ENCODE measurements around the gene PIWIL4. TPM values are rescaled to one million over a fixed set of nuclear protein-coding genes. Genes with fewer than 3 reads are reported as not detected.
"Not testable (repeated sequence)": the region's sequence is repeated elsewhere in the genome, so short reads cannot be mapped to it uniquely, and the experiment has no call there.

PIWIL4 gene
- total RNA-seq, 2 donors from 2014 or later, result 0.48 to 1.1 TPM

- not testable (repeated sequence) for ATAC-seq (replicated peaks)
These were observed 58.3 kb downstream of the PIWIL4 start for GRCh38 chr11:94625422-94625821.

GRCh38 chr11:94627003-94627560 is 59.9 kb downstream of the PIWIL4 start:
- not testable (repeated sequence) for H3K9me3 Mint-ChIP-seq; H3K36me3 Mint-ChIP-seq (ENCODE audit: low read depth); H3K4me3 Mint-ChIP-seq; ATAC-seq (replicated peaks); H3K27ac Mint-ChIP-seq; H3K4me1 Mint-ChIP-seq
- peaks cover 10% of the 10 kb centered on the region for H3K27me3 Mint-ChIP-seq

More at GRCh38 chr11:94625422-94625821, 58.3 kb downstream of the PIWIL4 start:
- H3K27ac Mint-ChIP-seq; H3K4me1 Mint-ChIP-seq; H3K36me3 Mint-ChIP-seq (ENCODE audit: low read depth); H3K4me3 Mint-ChIP-seq; H3K9me3 Mint-ChIP-seq: not testable (repeated sequence)
- H3K27me3 Mint-ChIP-seq, result peaks cover 10% of the 10 kb centered on the region

DNA sequence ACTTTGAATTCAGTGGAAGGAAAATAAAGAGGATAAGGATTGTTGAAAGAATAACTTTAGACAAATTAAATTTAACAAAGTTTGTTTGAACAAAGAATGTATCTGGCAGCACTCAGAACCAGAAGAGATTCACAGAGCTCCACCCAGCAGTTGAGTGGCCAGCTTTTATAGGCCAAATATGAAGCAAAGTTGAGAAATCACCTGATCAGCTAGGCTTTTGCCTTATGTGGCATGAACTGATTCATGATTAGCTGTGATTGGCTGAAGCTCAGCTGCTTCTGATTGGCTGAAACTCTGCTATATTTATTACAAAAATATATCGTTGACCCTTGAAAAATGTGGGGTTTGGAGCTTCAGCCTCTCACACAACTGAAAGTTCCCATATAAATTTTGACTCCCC is 62.6 kb downstream of the PIWIL4 start:
- no peaks in the 10 kb centered on the region for H3K36me3 Mint-ChIP-seq (ENCODE audit: low read depth)
- H3K27ac Mint-ChIP-seq, result no peak overlapping the region
- no peaks in the 10 kb centered on the region for H3K4me1 Mint-ChIP-seq
- ATAC-seq (replicated peaks), result no peak
- peaks cover 4% of the 10 kb centered on the region for H3K9me3 Mint-ChIP-seq
- no peak overlapping the region for H3K4me3 Mint-ChIP-seq
- peaks cover 10% of the 10 kb centered on the region for H3K27me3 Mint-ChIP-seq

- no peak overlapping the region for H3K4me3 Mint-ChIP-seq
- peaks cover 4% of the 10 kb centered on the region for H3K9me3 Mint-ChIP-seq
- ATAC-seq (replicated peaks), result no peak
These were observed 63.1 kb downstream of the PIWIL4 start for GRCh38 chr11:94630221-94630620.

GRCh38 chr11:94632356-94632755 is 65.2 kb downstream of the PIWIL4 start:
- Mint-ChIP-seq H3K4me1 (no peaks in the 10 kb centered on the region), H3K27me3 (peaks cover 3% of the 10 kb centered on the region), H3K4me3 (no peak overlapping the region), H3K36me3 (ENCODE audit: low read depth) (no peaks in the 10 kb centered on the region), H3K27ac (no peak overlapping the region), H3K9me3 (no peaks in the 10 kb centered on the region)
- no peak for ATAC-seq (replicated peaks)

More at GRCh38 chr11:94630221-94630620, 63.1 kb downstream of the PIWIL4 start:
- peaks cover 10% of the 10 kb centered on the region for H3K27me3 Mint-ChIP-seq
- H3K4me1 Mint-ChIP-seq, result no peaks in the 10 kb centered on the region
- no peak overlapping the region for H3K27ac Mint-ChIP-seq
- H3K36me3 Mint-ChIP-seq (ENCODE audit: low read depth), result no peaks in the 10 kb centered on the region

DNA sequence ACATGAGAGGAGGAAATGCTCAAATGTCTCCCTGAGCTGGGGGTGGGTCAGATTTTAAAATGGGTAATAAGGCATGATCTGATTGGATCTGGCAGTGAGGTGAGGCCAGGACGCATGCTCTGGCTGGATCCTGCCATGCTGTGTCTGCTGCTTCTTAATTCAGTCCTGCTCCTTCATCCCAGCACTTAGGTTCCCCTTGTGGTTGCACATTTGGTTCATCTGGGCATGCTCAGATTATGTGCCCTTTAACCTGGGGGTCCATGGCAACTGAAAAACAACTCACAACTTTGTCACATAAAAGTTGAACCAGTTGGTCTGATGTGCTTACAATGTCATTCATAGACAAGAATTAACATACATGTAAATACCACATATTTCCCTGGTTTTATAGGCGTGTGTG is 67.9 kb downstream of the PIWIL4 start:
- H3K27me3 Mint-ChIP-seq, result no peaks in the 10 kb centered on the region

DNA sequence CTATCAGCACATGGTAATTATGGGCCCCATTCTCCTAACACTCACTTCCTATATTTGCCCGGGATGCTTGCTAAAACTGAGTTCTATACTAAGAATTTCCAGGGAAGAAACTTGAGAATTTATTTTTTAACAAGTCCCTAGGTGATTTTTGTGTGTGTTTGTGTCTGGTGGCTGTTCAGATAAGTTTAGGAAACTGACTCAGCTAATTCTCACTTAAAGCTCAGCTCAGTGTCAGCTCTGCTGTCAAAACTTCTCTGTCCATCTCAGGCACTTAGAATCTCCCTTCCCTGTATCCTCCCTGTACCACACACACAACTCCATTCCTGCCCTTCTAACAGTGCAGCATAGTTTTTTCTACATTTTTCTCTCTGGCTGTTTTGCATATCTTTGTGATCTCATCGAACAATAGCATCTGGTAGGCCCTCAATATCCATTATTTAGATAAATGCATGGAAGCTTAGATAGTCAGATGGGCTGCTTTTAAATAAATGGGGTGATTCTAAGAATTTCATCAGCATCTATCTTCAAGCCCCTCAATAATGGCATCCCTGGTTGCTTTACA is 69.3 kb downstream of the PIWIL4 start:
- ATAC-seq (replicated peaks), result no peak
- Mint-ChIP-seq H3K36me3 (ENCODE audit: low read depth) (no peaks in the 10 kb centered on the region), H3K9me3 (no peaks in the 10 kb centered on the region), H3K27ac (no peak overlapping the region), H3K4me1 (peaks cover 6% of the 10 kb centered on the region), H3K27me3 (no peaks in the 10 kb centered on the region), H3K4me3 (no peak overlapping the region)

More for the DNA sequence above, 67.9 kb downstream of the PIWIL4 start:
- no peak for ATAC-seq (replicated peaks)
- Mint-ChIP-seq H3K27ac (no peak overlapping the region), H3K9me3 (no peaks in the 10 kb centered on the region), H3K4me1 (peaks cover 6% of the 10 kb centered on the region), H3K36me3 (ENCODE audit: low read depth) (no peaks in the 10 kb centered on the region), H3K4me3 (no peak overlapping the region)

DNA sequence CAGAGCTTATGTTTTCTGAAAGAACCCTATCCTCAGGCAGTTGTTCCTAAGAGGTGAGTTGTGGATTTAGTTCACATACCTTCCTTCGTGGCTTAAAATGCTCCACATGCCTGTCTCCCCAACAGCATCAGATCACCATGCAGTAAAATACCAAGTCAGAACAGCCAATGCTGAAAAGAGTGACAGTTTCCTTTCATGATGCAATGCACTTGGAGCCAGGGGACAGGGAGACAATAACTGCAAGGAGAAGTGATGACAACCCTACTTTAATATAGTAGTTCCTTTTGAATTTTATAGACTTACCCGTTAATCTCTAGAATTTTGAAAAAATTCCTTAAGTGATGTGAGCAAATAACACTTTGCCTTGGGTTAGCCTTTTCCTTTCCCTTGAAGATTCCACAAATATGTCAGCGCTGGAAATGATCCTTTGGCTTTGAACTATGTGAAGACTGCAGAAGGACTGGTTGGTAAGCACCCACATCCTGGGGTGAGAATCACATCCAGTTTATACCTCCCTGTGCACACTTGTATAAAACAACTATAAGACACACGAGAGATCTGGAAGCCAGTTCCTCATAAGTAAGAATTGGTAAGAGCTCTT is 71.2 kb downstream of the PIWIL4 start:
- H3K4me3 Mint-ChIP-seq, result no peak overlapping the region
- peaks cover 6% of the 10 kb centered on the region for H3K4me1 Mint-ChIP-seq
- no peaks in the 10 kb centered on the region for H3K27me3 Mint-ChIP-seq
- no peaks in the 10 kb centered on the region for H3K36me3 Mint-ChIP-seq (ENCODE audit: low read depth)
- no peak overlapping the region for H3K27ac Mint-ChIP-seq
- H3K9me3 Mint-ChIP-seq, result no peaks in the 10 kb centered on the region
- ATAC-seq (replicated peaks), result no peak

DNA sequence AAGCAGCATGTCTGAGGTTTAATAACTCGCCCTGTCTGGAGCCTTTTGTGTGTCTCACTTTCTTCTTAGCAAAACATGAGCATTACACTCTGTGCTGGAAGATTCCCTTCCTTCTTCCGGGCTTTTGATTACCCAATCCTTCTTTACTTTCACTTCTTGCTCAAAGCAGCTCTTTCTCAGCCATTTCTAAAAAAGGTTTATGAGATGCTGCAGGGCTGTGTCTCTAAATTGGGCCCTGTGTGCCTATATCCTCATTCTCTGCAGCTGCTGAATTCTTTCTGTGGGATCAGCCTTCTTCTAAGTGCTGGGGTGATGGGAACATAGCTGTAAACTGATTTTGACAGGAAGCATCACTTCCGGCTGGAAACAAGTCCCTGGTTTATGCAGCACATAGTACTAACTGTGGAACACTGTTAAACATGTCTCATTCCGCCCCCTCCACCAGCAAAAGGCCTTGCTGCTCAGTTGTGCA is 71.8 kb downstream of the PIWIL4 start:
- Mint-ChIP-seq H3K4me1 (peaks cover 6% of the 10 kb centered on the region), H3K9me3 (no peaks in the 10 kb centered on the region), H3K36me3 (ENCODE audit: low read depth) (no peaks in the 10 kb centered on the region), H3K27me3 (no peaks in the 10 kb centered on the region), H3K4me3 (no peak overlapping the region), H3K27ac (no peak overlapping the region)
- no peak for ATAC-seq (replicated peaks)

DNA sequence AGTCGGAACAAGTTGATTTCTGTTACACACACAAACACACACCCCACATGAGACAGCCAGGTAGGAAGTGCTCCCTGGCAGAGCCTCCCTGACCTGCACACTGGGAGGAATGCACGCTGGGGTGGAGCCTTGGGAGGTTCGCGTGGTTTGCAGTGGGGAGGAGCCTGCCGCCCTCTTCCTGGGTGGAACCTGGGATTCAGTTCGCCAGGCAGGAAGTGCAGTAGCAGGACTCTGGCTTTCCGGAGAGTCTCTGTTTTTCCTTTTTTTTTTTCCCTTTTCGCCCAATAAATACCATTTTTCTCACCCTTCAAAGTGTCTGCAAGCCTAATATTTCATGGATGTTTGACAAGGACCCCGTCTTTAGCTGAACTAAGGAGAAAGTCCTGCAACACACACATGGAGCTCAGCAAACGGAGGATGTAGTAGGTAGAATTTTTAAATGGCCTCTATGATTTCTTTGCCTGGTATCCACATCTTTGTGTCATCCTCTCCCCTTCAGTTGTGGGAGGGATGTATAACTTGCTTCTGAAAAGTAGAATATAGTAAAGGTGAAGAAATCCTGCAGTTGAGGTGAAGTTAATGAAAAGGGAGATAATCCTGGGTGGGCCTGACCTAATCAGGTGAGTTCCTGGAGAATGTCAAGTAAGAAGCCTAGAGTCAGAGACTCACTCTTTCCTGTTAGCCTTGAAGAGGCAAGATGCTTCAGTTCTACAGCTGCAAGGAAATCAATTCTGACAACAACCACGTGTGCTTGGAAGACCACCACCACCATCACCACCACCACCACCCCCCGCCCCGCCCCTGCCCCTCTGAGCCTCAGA is 72.9 kb downstream of the PIWIL4 start:
- Mint-ChIP-seq H3K4me1 (peaks cover 6% of the 10 kb centered on the region), H3K36me3 (ENCODE audit: low read depth) (no peaks in the 10 kb centered on the region), H3K27me3 (no peaks in the 10 kb centered on the region)

DNA sequence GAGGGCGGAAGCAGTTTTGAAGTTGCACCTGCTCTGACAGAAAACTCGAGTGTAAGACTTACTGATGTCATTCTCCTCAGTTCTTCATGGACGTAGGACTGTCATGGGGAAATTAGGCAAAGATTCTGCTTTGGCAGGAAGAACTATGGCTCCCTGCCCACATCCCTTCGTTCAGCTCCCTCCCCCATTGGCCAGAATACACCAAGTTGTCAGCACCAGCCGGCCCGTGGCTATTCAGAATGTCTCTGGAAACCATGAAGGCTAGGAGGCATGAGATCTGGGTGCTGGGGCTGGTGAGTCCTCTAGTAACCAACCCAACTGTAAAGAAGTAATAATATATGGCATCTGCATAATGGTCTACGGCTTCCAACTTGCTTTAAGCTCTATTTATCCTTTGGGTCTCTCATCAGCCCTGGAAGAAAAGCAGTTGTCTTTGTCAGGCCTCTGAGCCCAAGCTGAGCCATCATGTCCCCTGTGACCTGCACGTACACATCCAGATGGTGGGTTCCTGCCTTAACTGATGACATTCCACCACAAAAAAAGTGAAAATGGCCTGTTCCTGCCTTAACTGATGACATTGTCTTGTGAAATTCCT is 74.1 kb downstream of the PIWIL4 start:
- peaks cover 4% of the 10 kb centered on the region for H3K27me3 Mint-ChIP-seq
- H3K4me3 Mint-ChIP-seq, result no peak overlapping the region
- H3K4me1 Mint-ChIP-seq, result peaks cover 6% of the 10 kb centered on the region
- no peak for ATAC-seq (replicated peaks)
- no peaks in the 10 kb centered on the region for H3K9me3 Mint-ChIP-seq
- H3K36me3 Mint-ChIP-seq (ENCODE audit: low read depth), result no peaks in the 10 kb centered on the region
- H3K27ac Mint-ChIP-seq, result no peak overlapping the region

More for the DNA sequence above, 72.9 kb downstream of the PIWIL4 start:
- H3K27ac Mint-ChIP-seq, result no peak overlapping the region
- no peaks in the 10 kb centered on the region for H3K9me3 Mint-ChIP-seq
- H3K4me3 Mint-ChIP-seq, result no peak overlapping the region
- no peak for ATAC-seq (replicated peaks)

GRCh38 chr11:94643186-94643585 is 76.0 kb downstream of the PIWIL4 start:
- H3K4me3 Mint-ChIP-seq; H3K27ac Mint-ChIP-seq; H3K36me3 Mint-ChIP-seq (ENCODE audit: low read depth); H3K9me3 Mint-ChIP-seq; H3K27me3 Mint-ChIP-seq; ATAC-seq (replicated peaks); H3K4me1 Mint-ChIP-seq: not testable (repeated sequence)

- no peaks in the 10 kb centered on the region for H3K9me3 Mint-ChIP-seq
- ATAC-seq (replicated peaks), result no peak
- no peak overlapping the region for H3K4me3 Mint-ChIP-seq
- H3K36me3 Mint-ChIP-seq (ENCODE audit: low read depth), result no peaks in the 10 kb centered on the region
- no peaks in the 10 kb centered on the region for H3K4me1 Mint-ChIP-seq
- H3K27ac Mint-ChIP-seq, result no peak overlapping the region
- H3K27me3 Mint-ChIP-seq, result peaks cover 9% of the 10 kb centered on the region
These were observed 80.8 kb downstream of the PIWIL4 start for GRCh38 chr11:94647926-94648325.

DNA sequence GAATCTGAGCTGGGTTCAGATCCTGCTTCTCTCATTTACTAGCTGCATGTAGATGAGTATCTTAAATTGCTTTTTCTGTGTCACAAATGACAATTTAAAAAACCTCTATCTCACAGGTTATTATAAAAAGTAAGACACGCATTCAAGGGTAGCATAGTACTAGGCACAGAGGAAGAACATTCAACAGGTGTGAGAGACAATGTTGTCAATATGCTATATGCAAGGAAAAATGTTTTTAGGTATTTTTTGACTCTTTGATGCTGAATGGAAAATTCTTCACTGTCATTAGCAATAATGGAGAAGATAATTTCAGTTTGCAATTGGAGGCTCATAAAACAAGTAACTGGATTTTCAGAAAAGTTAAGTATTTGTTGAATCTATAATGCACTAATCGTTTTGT is 81.6 kb downstream of the PIWIL4 start:
- H3K27me3 Mint-ChIP-seq, result peaks cover 9% of the 10 kb centered on the region
- no peak overlapping the region for H3K27ac Mint-ChIP-seq
- no peaks in the 10 kb centered on the region for H3K4me1 Mint-ChIP-seq
- H3K36me3 Mint-ChIP-seq (ENCODE audit: low read depth), result no peaks in the 10 kb centered on the region
- no peaks in the 10 kb centered on the region for H3K9me3 Mint-ChIP-seq
- H3K4me3 Mint-ChIP-seq, result no peak overlapping the region
- ATAC-seq (replicated peaks), result no peak
